ENCODE results near the gene GJB4.
"Not testable (repeated sequence)": the region's sequence is repeated elsewhere in the genome, so short reads cannot be mapped to it uniquely, and the experiment has no call there.

The GJB4 gene

DNA sequence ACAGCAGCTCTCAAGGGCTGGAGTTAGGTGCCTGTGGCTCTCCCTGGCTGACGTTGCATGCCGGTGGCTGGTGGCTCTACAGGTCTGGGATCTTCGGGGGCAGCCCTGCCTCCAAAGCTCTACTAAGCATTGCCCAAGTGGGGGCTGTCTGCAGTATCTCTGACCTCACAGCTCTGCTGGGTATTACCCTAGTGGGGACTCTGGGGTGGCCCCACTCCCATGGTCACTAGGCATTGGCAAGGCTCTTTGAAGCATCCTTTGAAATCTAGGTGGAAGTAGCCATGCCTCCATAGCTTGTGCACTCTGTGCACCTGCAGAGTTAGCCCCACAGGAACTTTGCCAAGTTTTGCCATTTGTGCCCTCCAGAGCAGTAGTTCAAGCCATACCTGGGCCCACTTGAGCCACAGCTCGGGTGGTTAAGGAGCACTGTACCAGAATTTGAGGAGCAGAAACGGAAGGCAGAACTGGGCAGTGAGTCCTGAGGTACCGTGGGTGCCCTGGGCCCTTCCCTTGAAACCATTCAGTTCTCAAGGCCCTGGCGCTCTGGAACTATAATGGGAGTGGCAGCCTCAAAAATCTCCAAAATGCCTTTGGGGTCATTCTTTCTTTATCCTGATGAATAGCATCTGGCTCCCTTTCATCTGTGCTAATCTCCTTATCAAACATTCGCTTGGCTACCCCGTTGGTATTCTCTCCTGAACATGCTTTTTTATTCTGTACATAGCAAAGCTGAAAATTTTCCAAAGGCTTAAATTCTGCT, 48.7 kb downstream of the GJB4 start:
- no peak for DNase-seq

DNA sequence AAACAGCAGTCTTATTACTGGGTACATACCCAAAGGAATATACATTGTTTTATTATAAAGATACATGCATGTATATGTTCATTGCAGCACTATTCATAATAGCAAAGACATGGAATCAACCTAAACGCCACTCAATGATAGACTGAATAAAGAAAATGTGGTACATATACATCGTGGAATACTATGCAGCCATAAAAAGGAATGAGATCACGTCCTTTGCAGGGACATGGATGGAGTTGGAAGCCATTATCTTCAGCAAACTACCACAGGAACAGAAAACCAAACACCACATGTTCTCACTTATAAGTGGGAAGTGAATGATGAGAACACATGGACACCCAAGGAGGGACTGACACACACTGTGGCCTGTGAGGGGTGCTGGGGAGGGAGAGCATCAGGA, 51.2 kb downstream of the GJB4 start:
- DNase-seq: not testable (repeated sequence)
